OCI-LY3 (cell line): ENCODE data around the gene LAMA4.

Experiments used
- CTCF ChIP-seq: fragments of 200-600, 300-600 bp; sonication (generic); IDR thresholded peaks from 2 replicates; pipeline ENCODE4 v1.5.1; 2014; ENCODE audit warnings: antibody characterized with exemption, low read length, low read depth
- EZH2phosphoT487 ChIP-seq: fragments of 200-600 bp; shearing (Covaris generic); IDR thresholded peaks from 2 replicates; pipeline ENCODE4 v1.6.1; 2018; ENCODE audit warnings: antibody characterized with exemption, mixed run types, low read depth

DNA sequence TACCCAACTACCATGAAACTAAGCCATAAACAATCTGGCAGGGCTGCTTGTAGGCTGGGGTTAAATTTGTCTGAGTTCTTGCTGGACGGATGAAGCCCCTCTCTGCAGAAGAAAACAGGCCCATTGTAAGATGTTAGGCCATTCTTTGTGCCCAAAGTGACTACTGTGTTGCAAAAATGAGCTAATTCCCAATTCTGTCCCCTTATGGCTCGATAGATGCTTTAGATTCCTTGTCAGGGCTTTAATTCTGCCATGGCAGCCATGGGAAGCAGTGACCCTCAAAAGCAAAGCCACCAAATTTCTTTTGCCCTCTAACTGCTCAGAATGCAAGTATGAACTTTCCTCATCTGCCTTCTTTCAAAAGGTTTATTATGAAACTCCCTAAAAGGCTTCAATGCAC lies 45.2 kb downstream of the LAMA4 start:
- TF ChIP-seq CTCF (no peak), EZH2phosphoT487 (no peak)
